Thyroid gland (tissue), 4 donors: ENCODE results near the gene ZMIZ1.

Source experiments
- CTCF ChIP-seq, 6 experiments: fragments of 200-600 bp in 3 of 6; fragments of 450-650 bp in 3 of 6; sonication (generic) in 3 of 6; IDR thresholded peaks; one replicate each; pipeline ENCODE4 v1.5.1; 2016 to 2019; ENCODE audit warnings: antibody characterized with exemption in 6 of 6, mild to moderate bottlenecking in 2 of 6, inconsistent platforms in 1 of 6, moderate library complexity in 1 of 6
- POLR2A ChIP-seq, 2 donors: fragments of 450-650 bp; IDR thresholded peaks; one replicate each; pipeline ENCODE4 v1.6.1; 2017; ENCODE audit warnings: antibody characterized with exemption in 2 of 2, mild to moderate bottlenecking in 2 of 2, moderate library complexity in 1 of 2

GRCh38 chr10:79054203-79055099 lies 14.3 kb upstream of the ZMIZ1 start:
- no peak for TF ChIP-seq CTCF (IDR thresholded peaks at IDR 0.05)
- TF ChIP-seq POLR2A (IDR thresholded peaks at IDR 0.05) = no peak
